Spleen (tissue), 7 donors: ENCODE results near the gene ENOX1.

Experiments used
- CTCF ChIP-seq, 11 experiments: fragments of 200-600 bp in 7 of 11; fragments of 450-650 bp in 4 of 11; sonication (generic) in 4 of 11; IDR thresholded peaks in 8 of 11; conservative IDR thresholded peaks in 3 of 11; 1 replicate in 7 of 11; 2 replicates in 4 of 11; pipeline versions ENCODE4 v1.4.0 to v1.8.0; 2016 to 2021; ENCODE audit warnings: antibody characterized with exemption in 11 of 11, inconsistent platforms in 4 of 11, mild to moderate bottlenecking in 1 of 11
- POLR2A ChIP-seq, 3 donors: fragments of 450-650 bp; IDR thresholded peaks; one replicate each; pipeline ENCODE4 v1.5.1; 2017; ENCODE audit warnings: antibody characterized with exemption in 3 of 3, mild to moderate bottlenecking in 1 of 3
- POLR2AphosphoS5 ChIP-seq, 3 donors: sonication (generic); formaldehyde crosslinking; IDR thresholded peaks; one replicate each; pipeline ENCODE4 v1.5.1; 2017; ENCODE audit warnings: antibody characterized with exemption in 3 of 3
- donor health status: DM: no; HTN: no; CAD: no; lungs with moderate emphysema.
- donor health status: DM: no; HTN: no; CAD: no.
- donor health status: DM: no; HTN: no; CAD: no.

GRCh38 chr13:43472339-43472738 lies 314.4 kb downstream of the ENOX1 start:
- TF ChIP-seq CTCF (IDR thresholded peaks at IDR 0.05 in 8 of 11, conservative IDR thresholded peaks at IDR 0.05 in 3 of 11) (no peak), POLR2A (IDR thresholded peaks at IDR 0.05) (no peak), POLR2AphosphoS5 (IDR thresholded peaks at IDR 0.05) (no peak)
